AG09309 (cell line): ENCODE results near the gene ARTN.

Source experiments
- DNase-seq: peaks from one replicate; pipeline ENCODE4 v3.0.0-alpha.2; 2010; ENCODE audit warnings: low read depth
- H3K4me3 ChIP-seq: 2 replicates; pipeline ENCODE4 v1.5.1; 2011; ENCODE audit warnings: mild to moderate bottlenecking, low read depth, low read length, moderate library complexity; ENCODE audit not compliant: control insufficient read depth
- CTCF ChIP-seq: IDR thresholded peaks from 2 replicates; pipeline ENCODE4 v1.5.1; 2011; ENCODE audit warnings: mild to moderate bottlenecking, low read depth, low read length, inconsistent platforms; ENCODE audit not compliant: insufficient read depth, control insufficient read depth; ENCODE audit errors: missing control alignments

Gene ARTN

GRCh38 chr1:43912607-43913006 is 21.0 kb upstream of the ARTN start:
- H3K4me3 ChIP-seq, result no peak overlapping the region
- no peak for TF ChIP-seq CTCF
- peak; percentile 54 for DNase-seq

GRCh38 chr1:43913051-43913501 is 20.5 kb upstream of the ARTN start:
- TF ChIP-seq CTCF, result no peak
- no peak for DNase-seq
- H3K4me3 ChIP-seq, result no peak overlapping the region

- TF ChIP-seq CTCF, result no peak
- no peak for DNase-seq
- H3K4me3 ChIP-seq, result no peak overlapping the region
Measured at GRCh38 chr1:43913666-43914360, 19.8 kb upstream of the ARTN start.

- no peak for TF ChIP-seq CTCF
- DNase-seq, result no peak
- H3K4me3 ChIP-seq, result no peak overlapping the region
Measured at GRCh38 chr1:43914576-43915525, 18.8 kb upstream of the ARTN start.

- no peak for TF ChIP-seq CTCF
- DNase-seq, result no peak
- H3K4me3 ChIP-seq, result no peak overlapping the region
Measured at GRCh38 chr1:43919906-43920305, 13.7 kb upstream of the ARTN start.

GRCh38 chr1:43921022-43921421 is 12.6 kb upstream of the ARTN start:
- H3K4me3 ChIP-seq, result no peak overlapping the region
- no peak for TF ChIP-seq CTCF
- DNase-seq, result no peak
